HG02642 (cell line): ENCODE data around the gene CARS1.
"Not testable (repeated sequence)": the region's sequence is repeated elsewhere in the genome, so short reads cannot be mapped to it uniquely, and the experiment has no call there.

ENCODE experiments used
- ATAC-seq: cut with Tn5 transposase; IDR thresholded peaks from one replicate; pipeline ENCODE4 v1.9.1; 2021; ENCODE audit warnings: mild to moderate bottlenecking; ENCODE audit not compliant: unreplicated experiment, poor library complexity

The CARS1 gene

GRCh38 chr11:3090096-3090901, 33.1 kb upstream of the CARS1 start:
- no peak for ATAC-seq

GRCh38 chr11:3089236-3090061, 32.2 kb upstream of the CARS1 start:
- ATAC-seq = no peak

GRCh38 chr11:3088806-3089205, 31.6 kb upstream of the CARS1 start:
- no peak for ATAC-seq

- no peak for ATAC-seq
Observed at GRCh38 chr11:3087821-3088800, 30.9 kb upstream of the CARS1 start.

DNA sequence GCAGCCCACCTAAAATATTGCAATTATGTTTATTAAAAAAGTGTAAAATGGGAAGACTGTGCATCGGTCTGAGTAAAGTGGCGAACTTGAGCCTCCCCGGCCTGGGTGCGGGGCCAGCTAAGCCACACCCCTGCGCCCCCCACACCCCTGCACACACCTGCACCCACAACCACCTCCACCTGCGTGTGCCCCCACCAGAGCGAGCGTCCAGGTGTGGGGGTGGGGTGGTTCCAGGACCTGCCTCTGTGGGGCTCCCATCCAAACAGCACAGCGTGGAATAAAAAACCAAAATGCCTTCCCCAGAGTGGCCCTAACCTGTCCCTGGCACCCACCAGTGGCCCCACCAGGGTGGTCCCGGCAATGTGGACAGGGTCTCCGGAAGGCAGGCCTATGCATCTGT, 30.1 kb upstream of the CARS1 start:
- no peak for ATAC-seq

DNA sequence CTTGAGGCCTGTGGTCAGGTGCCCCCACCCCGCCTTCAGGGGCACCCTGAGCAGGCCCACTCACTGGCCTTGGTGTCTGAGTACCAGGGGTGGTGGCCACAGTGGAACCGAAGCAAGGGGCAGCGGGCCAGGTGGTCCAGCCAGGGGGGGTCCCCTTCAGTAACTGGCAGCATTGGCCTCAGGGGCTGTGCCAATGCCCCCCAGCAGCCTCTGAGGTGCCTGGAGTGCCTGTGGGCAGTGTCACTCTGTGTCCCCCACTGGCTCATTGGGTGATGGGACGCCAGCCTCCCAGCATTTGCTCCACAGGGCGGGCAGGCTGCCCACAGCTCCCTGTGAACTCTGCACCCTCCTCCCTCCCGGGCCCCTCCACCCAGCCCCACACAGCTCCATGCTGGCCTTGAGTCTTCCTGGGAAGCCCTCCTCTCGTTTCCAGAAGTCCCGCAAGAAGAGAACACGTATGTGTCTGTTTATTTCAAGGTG, 29.5 kb upstream of the CARS1 start:
- no peak for ATAC-seq

DNA sequence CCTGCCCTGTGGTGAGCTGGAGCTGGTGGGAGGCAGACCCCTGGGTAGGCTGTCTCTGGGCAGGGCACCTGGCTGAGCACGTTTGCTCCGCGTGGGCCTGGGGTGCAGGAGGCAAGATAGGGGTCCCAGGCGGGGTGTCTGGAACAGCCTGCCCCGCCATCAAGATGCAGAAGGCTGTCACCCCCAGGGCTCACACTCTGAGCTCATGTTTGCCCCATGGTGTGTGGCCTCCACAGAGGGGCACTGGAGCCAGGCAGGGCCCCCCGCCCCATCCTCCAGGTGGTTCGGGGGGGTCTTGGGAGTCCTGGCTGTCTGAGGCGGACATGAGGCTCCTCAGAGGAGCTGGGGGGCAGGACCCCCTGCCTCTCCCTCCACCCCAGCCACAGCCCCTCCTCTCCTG, 28.9 kb upstream of the CARS1 start:
- ATAC-seq = no peak

- ATAC-seq = no peak
Observed at GRCh38 chr11:3085052-3085451, 27.8 kb upstream of the CARS1 start.

GRCh38 chr11:3083321-3083720, 26.1 kb upstream of the CARS1 start:
- no peak for ATAC-seq

DNA sequence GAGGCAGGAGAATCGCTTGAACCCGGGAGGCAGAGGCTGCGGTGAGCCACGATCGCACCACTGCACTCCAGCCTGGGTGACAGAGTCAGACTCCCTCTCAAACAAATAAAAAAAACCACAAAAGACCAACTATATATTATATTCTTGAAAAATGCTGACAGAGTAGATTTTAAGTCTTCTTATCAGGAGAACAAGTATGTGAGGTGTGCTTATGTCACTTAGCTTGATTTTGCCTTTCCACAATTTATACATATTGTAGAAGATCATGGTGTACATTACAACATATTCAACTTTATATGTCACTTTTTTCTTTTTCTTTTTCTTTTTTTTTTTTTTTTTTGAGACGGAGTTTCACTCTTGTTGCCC, 24.1 kb upstream of the CARS1 start:
- no peak for ATAC-seq

- no peak for ATAC-seq
Observed at GRCh38 chr11:3080733-3081385, 23.6 kb upstream of the CARS1 start.

- no peak for ATAC-seq
Observed at GRCh38 chr11:3080104-3080503, 22.9 kb upstream of the CARS1 start.

DNA sequence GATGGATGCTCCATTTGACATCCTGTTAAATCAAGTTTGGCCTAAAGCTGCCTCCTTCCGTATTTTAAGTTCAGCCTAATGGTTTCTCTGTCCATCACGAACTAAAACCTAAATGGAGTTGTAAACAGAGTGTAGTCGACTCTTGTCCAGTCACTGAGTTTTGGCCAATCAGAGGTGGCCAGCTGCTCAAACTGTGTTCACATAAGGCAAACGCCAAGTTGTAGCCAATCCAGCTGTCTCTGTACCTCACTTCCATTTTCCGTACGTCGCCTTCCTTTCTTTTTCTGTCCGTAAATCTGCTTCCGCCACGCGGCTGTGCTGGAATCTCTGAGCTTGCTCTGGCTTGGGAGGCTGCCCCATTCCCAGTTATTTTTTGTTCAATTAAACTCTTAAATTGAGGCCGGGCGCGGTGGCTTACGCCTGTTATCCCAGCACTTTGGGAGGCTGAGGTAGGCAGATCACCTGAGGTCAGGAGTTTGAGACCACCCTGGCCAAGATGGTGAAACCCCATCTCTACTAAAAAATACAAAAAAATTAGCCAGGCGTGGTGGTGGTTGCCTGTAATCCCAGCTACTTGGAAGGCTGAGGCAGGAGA, 20.7 kb upstream of the CARS1 start:
- ATAC-seq = no peak

- no peak for ATAC-seq
Observed at GRCh38 chr11:3077189-3077836, 20.1 kb upstream of the CARS1 start.

GRCh38 chr11:3074912-3075589, 17.8 kb upstream of the CARS1 start:
- no peak for ATAC-seq

DNA sequence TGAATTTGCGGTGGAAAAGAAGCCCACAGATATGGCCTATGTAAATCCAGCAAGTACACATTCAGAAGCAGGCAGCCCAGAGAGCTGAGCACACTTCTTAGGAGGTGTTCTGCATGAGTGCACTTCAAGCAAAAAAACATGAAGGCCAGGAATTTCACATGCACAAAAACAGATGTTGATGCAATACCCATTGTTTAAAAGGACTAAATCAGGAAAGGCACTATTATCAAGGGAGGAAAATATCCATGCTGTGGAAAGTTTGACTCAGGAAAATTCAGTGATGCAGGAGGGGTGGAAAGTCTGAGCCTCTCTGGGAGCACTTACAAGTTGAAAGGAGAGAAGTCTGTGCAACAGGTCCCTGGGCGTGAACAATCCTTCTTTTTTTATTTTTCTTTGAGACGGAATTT, 15.8 kb upstream of the CARS1 start:
- ATAC-seq = no peak

- no peak for ATAC-seq
Observed at GRCh38 chr11:3069425-3069824, 12.2 kb upstream of the CARS1 start.

GRCh38 chr11:3066308-3066707, 9.1 kb upstream of the CARS1 start:
- not testable (repeated sequence) for ATAC-seq
